Loucy (cell line): ENCODE results near the gene UPK1A.
A peak's percentile ranks its signal among the peaks of the same experiment; 100 is the strongest.

Experiments used
- H2AFZ ChIP-seq: fragments of 200-600 bp; sonication (generic); 2 replicates; pipeline ENCODE4 v1.6.0; 2016; ENCODE audit warnings: antibody characterized with exemption, mild to moderate bottlenecking, low read length, moderate library complexity
- H3F3A ChIP-seq: fragments of 200-600 bp; 2 replicates; pipeline ENCODE4 v1.6.0; 2016; ENCODE audit warnings: antibody characterized with exemption, low read depth, mild to moderate bottlenecking
- H3K27me3 ChIP-seq: fragments of 200-600 bp; sonication (generic); 2 replicates; pipeline ENCODE4 v1.6.1; 2014; ENCODE audit warnings: low read length, mild to moderate bottlenecking; ENCODE audit not compliant: insufficient read depth, poor library complexity, severe bottlenecking
- H3K36me3 ChIP-seq: fragments of 200-600 bp; sonication (generic); 2 replicates; pipeline ENCODE4 v1.6.1; 2016; ENCODE audit warnings: low read length; ENCODE audit not compliant: insufficient read depth
- H3K4me1 ChIP-seq: fragments of 200-600 bp; sonication (generic); 2 replicates; pipeline ENCODE4 v1.5.1; 2014; ENCODE audit warnings: low read length, mild to moderate bottlenecking; ENCODE audit not compliant: insufficient read depth, poor library complexity, severe bottlenecking
- H3K4me2 ChIP-seq: fragments of 200-600 bp; sonication (generic); 2 replicates; pipeline ENCODE4 v1.6.0; 2014; ENCODE audit warnings: antibody characterized with exemption, low read length, low read depth, mild to moderate bottlenecking; ENCODE audit not compliant: poor library complexity, severe bottlenecking
- H3K4me3 ChIP-seq: fragments of 200-600 bp; sonication (generic); 2 replicates; pipeline ENCODE4 v1.5.1; 2014; ENCODE audit warnings: low read length, mild to moderate bottlenecking, mixed read lengths; ENCODE audit not compliant: poor library complexity, severe bottlenecking
- H3K79me2 ChIP-seq: fragments of 200-600 bp; sonication (generic); 2 replicates; pipeline ENCODE4 v1.6.1; 2014; ENCODE audit warnings: low read length; ENCODE audit not compliant: insufficient read depth
- H3K9ac ChIP-seq: fragments of 200-600 bp; sonication (generic); 2 replicates; pipeline ENCODE4 v1.6.0; 2014; ENCODE audit warnings: mild to moderate bottlenecking, low read depth, low read length, moderate library complexity; ENCODE audit not compliant: poor library complexity, severe bottlenecking
- H3K9me2 ChIP-seq: fragments of 200-600 bp; sonication (generic); replicated peaks from 2 replicates; pipeline ENCODE4 v1.6.1; 2016; ENCODE audit warnings: low read depth, low read length, mixed read lengths
- H3K9me3 ChIP-seq: fragments of 200-600 bp; sonication (generic); 2 replicates; pipeline ENCODE4 v1.6.1; 2014; ENCODE audit warnings: mild to moderate bottlenecking, antibody characterized with exemption, low read length, low read depth; ENCODE audit not compliant: insufficient read depth
- H4K20me1 ChIP-seq: fragments of 200-600 bp; sonication (generic); 2 replicates; pipeline ENCODE4 v1.6.0; 2014; ENCODE audit warnings: antibody characterized with exemption, low read length, mild to moderate bottlenecking; ENCODE audit not compliant: insufficient read depth, poor library complexity, severe bottlenecking
- EZH2phosphoT487 ChIP-seq: fragments of 200-600 bp; IDR thresholded peaks from 2 replicates; pipeline ENCODE4 v1.6.1; 2018; ENCODE audit warnings: antibody characterized with exemption, mild to moderate bottlenecking, moderate library complexity, borderline replicate concordance
- TF ChIP-seq, protein P1 (sequence below): fragments of 200-600 bp; sonication (generic); conservative IDR thresholded peaks from 2 replicates; pipeline ENCODE4 v1.5.1; 2014; ENCODE audit warnings: mild to moderate bottlenecking, antibody characterized with exemption, low read length

Gene UPK1A

DNA sequence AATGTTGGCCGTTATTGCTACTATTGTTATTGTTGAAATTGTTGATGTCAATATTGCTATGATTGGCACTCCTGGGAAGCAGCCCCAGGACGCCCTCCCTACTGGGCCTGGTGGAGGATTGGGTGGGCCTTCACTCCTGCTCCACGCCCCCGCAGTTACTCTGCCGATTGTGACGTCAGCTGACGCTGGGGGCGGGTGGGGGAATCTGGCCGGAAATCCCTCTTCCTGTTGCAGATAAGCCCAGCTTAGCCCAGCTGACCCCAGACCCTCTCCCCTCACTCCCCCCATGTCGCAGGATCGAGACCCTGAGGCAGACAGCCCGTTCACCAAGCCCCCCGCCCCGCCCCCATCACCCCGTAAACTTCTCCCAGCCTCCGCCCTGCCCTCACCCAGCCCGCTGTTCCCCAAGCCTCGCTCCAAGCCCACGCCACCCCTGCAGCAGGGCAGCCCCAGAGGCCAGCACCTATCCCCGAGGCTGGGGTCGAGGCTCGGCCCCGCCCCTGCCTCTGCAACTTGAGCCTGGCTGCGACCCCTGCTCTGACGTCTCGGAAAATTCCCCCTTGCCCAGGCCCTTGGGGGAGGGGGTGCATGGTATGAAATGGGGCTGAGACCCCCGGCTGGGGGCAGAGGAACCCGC is 24.7 kb upstream of the UPK1A start, which contains the start of gene ETV2:
Gene ETV2 (plus strand): TSS at position 231 of the 637 bp plus-strand sequence. CDS start 716 bp downstream, outside the sequence.
- no peak within 1 kb of the TSS for H2AFZ ChIP-seq

DNA sequence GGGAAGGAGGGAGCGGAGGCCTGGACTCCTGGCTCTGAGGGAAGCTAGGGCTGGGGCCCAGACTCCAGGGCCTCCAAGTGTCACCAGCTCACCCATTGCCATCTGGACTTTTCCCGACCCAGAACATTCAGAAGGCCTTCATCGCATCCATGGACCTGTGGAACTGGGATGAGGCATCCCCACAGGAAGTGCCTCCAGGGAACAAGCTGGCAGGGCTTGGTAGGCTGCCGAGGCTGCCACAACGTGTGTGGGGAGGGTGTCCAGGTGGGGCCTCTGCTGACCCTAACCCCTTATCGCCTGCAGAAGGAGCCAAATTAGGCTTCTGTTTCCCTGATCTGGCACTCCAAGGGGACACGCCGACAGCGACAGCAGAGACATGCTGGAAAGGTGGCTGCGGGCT is 24.0 kb upstream of the UPK1A start:
- Histone ChIP-seq H3K4me2 (peak overlapping the region; percentile 92), H3K4me1 (peaks cover 21% of the 10 kb centered on the region), H3K9ac (no peak overlapping the region)

More for the DNA sequence above, 24.7 kb upstream of the UPK1A start, which contains the start of gene ETV2:
- H3F3A ChIP-seq, result 0 out of 2 replicates have a peak, but pooled peaks cover 2% of the 10 kb centered on the region
- H3K4me1 ChIP-seq, result peaks cover 21% of the 10 kb centered on the region
- peaks cover 16% of the 10 kb centered on the region; the same call in 1 of the 2 replicates for H3K36me3 ChIP-seq
- H3K9me2 ChIP-seq, result no peaks in the 10 kb centered on the region
- TF ChIP-seq, protein P1, sequence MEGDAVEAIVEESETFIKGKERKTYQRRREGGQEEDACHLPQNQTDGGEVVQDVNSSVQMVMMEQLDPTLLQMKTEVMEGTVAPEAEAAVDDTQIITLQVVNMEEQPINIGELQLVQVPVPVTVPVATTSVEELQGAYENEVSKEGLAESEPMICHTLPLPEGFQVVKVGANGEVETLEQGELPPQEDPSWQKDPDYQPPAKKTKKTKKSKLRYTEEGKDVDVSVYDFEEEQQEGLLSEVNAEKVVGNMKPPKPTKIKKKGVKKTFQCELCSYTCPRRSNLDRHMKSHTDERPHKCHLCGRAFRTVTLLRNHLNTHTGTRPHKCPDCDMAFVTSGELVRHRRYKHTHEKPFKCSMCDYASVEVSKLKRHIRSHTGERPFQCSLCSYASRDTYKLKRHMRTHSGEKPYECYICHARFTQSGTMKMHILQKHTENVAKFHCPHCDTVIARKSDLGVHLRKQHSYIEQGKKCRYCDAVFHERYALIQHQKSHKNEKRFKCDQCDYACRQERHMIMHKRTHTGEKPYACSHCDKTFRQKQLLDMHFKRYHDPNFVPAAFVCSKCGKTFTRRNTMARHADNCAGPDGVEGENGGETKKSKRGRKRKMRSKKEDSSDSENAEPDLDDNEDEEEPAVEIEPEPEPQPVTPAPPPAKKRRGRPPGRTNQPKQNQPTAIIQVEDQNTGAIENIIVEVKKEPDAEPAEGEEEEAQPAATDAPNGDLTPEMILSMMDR, result no peak
- TF ChIP-seq EZH2phosphoT487, result no peak
- no peaks in the 10 kb centered on the region for H3K9me3 ChIP-seq
- H3K27me3 ChIP-seq, result no peaks in the 10 kb centered on the region
- no peak within 1 kb of the TSS for H3K9ac ChIP-seq
- no peak within 1 kb of the TSS for H3K4me3 ChIP-seq
- H4K20me1 ChIP-seq, result no peaks in the 10 kb centered on the region
- H3K79me2 ChIP-seq, result no peaks in the 10 kb centered on the region
- peak within 1 kb of the TSS; percentile 92 for H3K4me2 ChIP-seq

DNA sequence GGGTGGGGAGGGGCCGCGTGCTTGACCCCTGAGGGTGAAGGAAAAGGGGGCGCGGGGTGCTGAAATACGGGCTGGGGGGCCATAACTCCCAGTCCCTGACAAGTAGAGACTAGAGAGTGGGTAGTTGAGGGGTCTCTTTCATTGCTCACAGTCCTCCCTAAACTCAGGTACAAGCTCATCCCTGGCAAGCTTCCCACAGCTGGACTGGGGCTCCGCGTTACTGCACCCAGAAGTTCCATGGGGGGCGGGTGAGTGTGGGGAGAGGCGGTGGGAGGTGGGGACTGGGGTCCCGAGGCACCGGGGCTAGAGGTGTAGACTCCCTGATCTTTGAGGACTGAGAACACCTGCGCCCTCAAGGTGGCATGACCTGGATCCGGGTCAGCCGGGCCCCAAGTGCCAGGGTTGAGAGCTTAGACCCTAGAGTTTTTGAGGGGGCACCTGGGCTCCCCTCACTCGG is 23.5 kb upstream of the UPK1A start:
- peak overlapping the region; percentile 92 for H3K4me2 ChIP-seq
- no peaks in the 10 kb centered on the region for H3K79me2 ChIP-seq
- H3K27me3 ChIP-seq, result no peaks in the 10 kb centered on the region
- peak overlapping the region; percentile 73 for H3K9ac ChIP-seq
- H3K9me2 ChIP-seq, result no peaks in the 10 kb centered on the region
- H3K4me3 ChIP-seq, result peak overlapping the region; percentile 76
- peak overlapping the region; percentile 99 for H2AFZ ChIP-seq
- peaks cover 25% of the 10 kb centered on the region for H3K4me1 ChIP-seq
- H3F3A ChIP-seq, result 0 out of 2 replicates have a peak, but pooled peaks cover 2% of the 10 kb centered on the region
- no peak for TF ChIP-seq EZH2phosphoT487
- TF ChIP-seq, protein P1, result no peak
- peaks cover 4% of the 10 kb centered on the region; the same call in 1 of the 2 replicates for H3K36me3 ChIP-seq
- H3K9me3 ChIP-seq, result no peaks in the 10 kb centered on the region
- H4K20me1 ChIP-seq, result no peaks in the 10 kb centered on the region

More for the DNA sequence above, 24.0 kb upstream of the UPK1A start:
- H4K20me1 ChIP-seq, result no peaks in the 10 kb centered on the region
- H3K9me3 ChIP-seq, result no peaks in the 10 kb centered on the region
- H3K9me2 ChIP-seq, result no peaks in the 10 kb centered on the region
- H3K4me3 ChIP-seq, result no peak overlapping the region
- TF ChIP-seq, protein P1, result no peak
- no peak for TF ChIP-seq EZH2phosphoT487
- peaks cover 9% of the 10 kb centered on the region; the same call in 1 of the 2 replicates for H3K36me3 ChIP-seq
- H3F3A ChIP-seq, result 0 out of 2 replicates have a peak, but pooled peaks cover 2% of the 10 kb centered on the region
- no peaks in the 10 kb centered on the region for H3K79me2 ChIP-seq
- no peaks in the 10 kb centered on the region for H3K27me3 ChIP-seq
- H2AFZ ChIP-seq, result no peak overlapping the region
